ENCODE results near the gene SH3YL1. TPM values are rescaled to one million over a fixed set of nuclear protein-coding genes. Genes with fewer than 3 reads are reported as not detected.

Gene SH3YL1
- total and polyA plus RNA-seq, 2 experiments from 2014 or later: 15.8 to 35.1 TPM

DNA sequence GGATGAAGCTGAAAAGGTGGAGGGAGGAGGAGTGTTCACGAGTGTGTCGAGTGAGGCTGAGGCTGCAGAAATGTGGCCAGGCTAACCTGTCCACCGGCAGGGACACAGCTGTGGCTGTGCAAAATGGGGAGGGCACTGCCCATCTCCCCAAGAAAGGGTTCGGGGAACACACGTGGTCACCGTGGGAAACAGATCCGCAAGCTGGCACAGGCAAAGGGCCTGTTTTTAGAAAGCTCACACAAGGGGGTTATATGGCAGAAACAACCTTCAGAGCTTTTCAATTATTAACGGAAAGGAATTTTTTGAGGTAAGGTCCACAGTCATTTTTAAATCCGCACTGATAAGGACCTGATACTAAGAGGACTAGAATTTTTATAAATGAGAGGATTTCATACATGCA, 35.7 kb downstream of the SH3YL1 start:
- Histone ChIP-seq H3K9me3 (ENCODE audit: low read depth) (no peaks in the 10 kb centered on the region), H3K4me1 (ENCODE audit: low read depth) (no peaks in the 10 kb centered on the region), H3K27me3 (no peaks in the 10 kb centered on the region), H3K4me3 (no peak overlapping the region), H3K36me3 (peaks cover 4% of the 10 kb centered on the region), H3K27ac (no peak overlapping the region)
- DNase-seq (ENCODE audit: low read depth in 1 of 2, low spot score in 1 of 2): no peak
- no peak for TF ChIP-seq CTCF (IDR thresholded peaks at IDR 0.05; ENCODE audit: low read depth, low read length)

GRCh38 chr2:223971-224760, 39.7 kb downstream of the SH3YL1 start:
- Histone ChIP-seq H3K9me3 (ENCODE audit: low read depth) (no peaks in the 10 kb centered on the region), H3K36me3 (no peaks in the 10 kb centered on the region), H3K27ac (no peak overlapping the region), H3K4me3 (no peak overlapping the region), H3K4me1 (ENCODE audit: low read depth) (no peaks in the 10 kb centered on the region), H3K27me3 (no peaks in the 10 kb centered on the region)
- no peak for DNase-seq (ENCODE audit: low read depth in 1 of 2, low spot score in 1 of 2)
- TF ChIP-seq CTCF (IDR thresholded peaks at IDR 0.05; ENCODE audit: low read depth, low read length): no peak

DNA sequence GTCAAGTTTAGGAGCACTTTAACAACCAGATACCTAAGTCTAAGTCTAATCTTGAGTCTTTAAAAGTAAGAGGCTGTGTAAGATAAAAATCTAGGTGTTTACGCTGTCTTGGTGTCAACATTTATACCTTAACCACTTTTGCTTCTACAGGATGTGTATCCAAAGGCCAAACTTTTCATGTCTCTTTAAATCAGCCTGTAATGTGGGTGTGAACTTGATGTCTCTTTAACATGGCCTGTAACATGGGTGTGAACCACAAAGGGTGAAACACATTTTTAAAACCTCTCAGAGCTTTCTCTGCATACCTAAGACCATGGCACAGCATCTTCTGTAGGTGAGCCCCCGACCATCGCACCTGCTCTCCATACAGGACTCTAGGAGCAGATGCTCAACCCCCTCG, 40.4 kb downstream of the SH3YL1 start:
- Histone ChIP-seq H3K36me3 (no peaks in the 10 kb centered on the region), H3K4me3 (no peak overlapping the region), H3K27me3 (no peaks in the 10 kb centered on the region), H3K9me3 (ENCODE audit: low read depth) (no peaks in the 10 kb centered on the region), H3K4me1 (ENCODE audit: low read depth) (no peaks in the 10 kb centered on the region), H3K27ac (no peak overlapping the region)
- no peak for DNase-seq (ENCODE audit: low read depth in 1 of 2, low spot score in 1 of 2)
- TF ChIP-seq CTCF (IDR thresholded peaks at IDR 0.05; ENCODE audit: low read depth, low read length): no peak

GRCh38 chr2:216068-216467, 47.8 kb downstream of the SH3YL1 start:
- H3K4me3 ChIP-seq: no peak overlapping the region
- H3K36me3 ChIP-seq: no peaks in the 10 kb centered on the region
- no peaks in the 10 kb centered on the region for H3K27me3 ChIP-seq
- H3K27ac ChIP-seq: no peak overlapping the region
- TF ChIP-seq CTCF (IDR thresholded peaks at IDR 0.05; ENCODE audit: low read depth, low read length): no peak
- no peaks in the 10 kb centered on the region for H3K9me3 ChIP-seq (ENCODE audit: low read depth)
- no peak for DNase-seq (ENCODE audit: low read depth in 1 of 2, low spot score in 1 of 2)
- H3K4me1 ChIP-seq (ENCODE audit: low read depth): no peaks in the 10 kb centered on the region

DNA sequence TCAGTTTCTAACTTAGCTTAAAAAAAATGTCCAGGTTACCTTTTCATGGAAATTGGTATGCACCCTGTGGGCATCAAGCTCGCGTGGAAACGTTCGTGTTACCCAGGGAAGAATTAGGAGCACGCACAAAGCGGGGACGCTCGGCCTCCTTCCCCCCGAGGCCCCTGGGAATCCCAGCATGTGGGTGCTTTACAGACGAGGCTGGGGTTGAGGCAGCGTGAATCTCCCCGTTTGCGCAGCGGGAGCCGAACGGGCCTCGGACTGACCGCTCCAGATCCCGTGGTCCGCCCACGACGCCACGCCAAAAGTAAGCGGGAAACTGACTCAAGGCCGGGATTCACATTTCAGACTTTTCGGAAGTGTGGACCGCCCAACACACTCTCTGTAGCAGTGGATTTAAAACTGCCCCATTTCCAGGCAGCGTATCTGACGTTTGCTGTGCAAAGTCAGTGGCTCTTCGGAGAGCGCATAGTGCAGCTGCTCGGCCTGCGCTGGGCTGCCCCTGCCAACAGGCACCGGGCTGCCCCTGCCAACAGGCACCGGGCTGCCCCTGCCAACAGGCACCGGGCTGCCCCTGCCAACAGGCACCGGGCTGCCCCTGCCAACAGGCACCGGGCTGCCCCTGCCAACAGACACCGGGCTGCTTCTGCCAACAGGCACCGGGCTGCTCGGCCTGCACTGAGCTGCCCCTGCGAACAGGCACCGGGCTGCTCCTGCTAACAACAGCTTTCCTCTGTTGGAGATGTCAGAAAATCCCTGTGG, 49.7 kb downstream of the SH3YL1 start:
- no peak for DNase-seq (ENCODE audit: low read depth in 1 of 2, low spot score in 1 of 2)
- TF ChIP-seq CTCF (IDR thresholded peaks at IDR 0.05; ENCODE audit: low read depth, low read length): no peak
- H3K27ac ChIP-seq: no peak overlapping the region
- H3K9me3 ChIP-seq (ENCODE audit: low read depth): no peaks in the 10 kb centered on the region
- no peaks in the 10 kb centered on the region for H3K36me3 ChIP-seq
- no peaks in the 10 kb centered on the region for H3K4me1 ChIP-seq (ENCODE audit: low read depth)
- H3K27me3 ChIP-seq: no peaks in the 10 kb centered on the region
- no peak overlapping the region for H3K4me3 ChIP-seq

All from cardiac muscle cell (in vitro differentiated cells and primary cell).